ENCODE data around the gene ELN. TPM values are rescaled to one million over a fixed set of nuclear protein-coding genes. Genes with fewer than 3 reads are reported as not detected.

Gene ELN
- total RNA-seq, 1 experiment from 2014 or later, result 65.9 TPM

- Histone ChIP-seq H3K27me3 (replicated peaks; ENCODE audit: insufficient read depth, low read depth, low read length, poor library complexity) (no peaks in the 10 kb centered on the region), H3K4me1 (ENCODE audit: insufficient read depth, low read length, poor library complexity, severe bottlenecking) (no peaks in the 10 kb centered on the region), H3K4me3 (ENCODE audit: low read depth, low read length, poor library complexity, severe bottlenecking) (no peak overlapping the region), H3K27ac (ENCODE audit: low read depth, low read length, poor library complexity, severe bottlenecking) (no peak overlapping the region), H3K36me3 (ENCODE audit: insufficient read depth, low read length, poor library complexity, severe bottlenecking) (no peaks in the 10 kb centered on the region), H3K9me3 (ENCODE audit: low read depth, low read length, poor library complexity, severe bottlenecking) (no peaks in the 10 kb centered on the region)
- no TSS peak for BruUV-seq (replicated peaks)
- intact Hi-C loops (cut with micrococcal nuclease; ENCODE audit: unreplicated experiment), result no loop called here
- TF ChIP-seq EZH2 (IDR thresholded peaks at IDR 0.05; ENCODE audit: borderline replicate concordance, low read depth, low read length, poor library complexity, severe bottlenecking) (no peak), CTCF (conservative IDR thresholded peaks at IDR 0.05; ENCODE audit: low read depth, low read length) (no peak)
- DNase-seq (ENCODE audit: low spot score), result no peak
- POLR2A ChIA-PET (ENCODE audit: low non-redundant PET), result no interaction called here
- CTCF ChIA-PET, result no interaction called here
Observed at GRCh38 chr7:73980206-73980605, 47.8 kb upstream of the ELN start.

- intact Hi-C loops (cut with micrococcal nuclease; ENCODE audit: unreplicated experiment), result no loop called here
- DNase-seq (ENCODE audit: low spot score), result no peak
- ChIA-PET CTCF (no interaction called here), POLR2A (ENCODE audit: low non-redundant PET) (no interaction called here)
- no peaks in the 10 kb centered on the region for H3K36me3 ChIP-seq (ENCODE audit: insufficient read depth, low read length, poor library complexity, severe bottlenecking)
- no peaks in the 10 kb centered on the region for H3K27me3 ChIP-seq (replicated peaks; ENCODE audit: insufficient read depth, low read depth, low read length, poor library complexity)
- no peaks in the 10 kb centered on the region for H3K9me3 ChIP-seq (ENCODE audit: low read depth, low read length, poor library complexity, severe bottlenecking)
- H3K4me1 ChIP-seq (ENCODE audit: insufficient read depth, low read length, poor library complexity, severe bottlenecking), result no peaks in the 10 kb centered on the region
- no peak overlapping the region for H3K27ac ChIP-seq (ENCODE audit: low read depth, low read length, poor library complexity, severe bottlenecking)
- TF ChIP-seq EZH2 (IDR thresholded peaks at IDR 0.05; ENCODE audit: borderline replicate concordance, low read depth, low read length, poor library complexity, severe bottlenecking), result no peak
- no peak for TF ChIP-seq CTCF (conservative IDR thresholded peaks at IDR 0.05; ENCODE audit: low read depth, low read length)
- no TSS peak for BruUV-seq (replicated peaks)
- H3K4me3 ChIP-seq (ENCODE audit: low read depth, low read length, poor library complexity, severe bottlenecking), result no peak overlapping the region
Observed at GRCh38 chr7:73981933-73982332, 46.0 kb upstream of the ELN start.

- H3K27me3 ChIP-seq (replicated peaks; ENCODE audit: insufficient read depth, low read depth, low read length, poor library complexity), result no peaks in the 10 kb centered on the region
- POLR2A ChIA-PET (ENCODE audit: low non-redundant PET), result no interaction called here
- BruUV-seq (replicated peaks), result no TSS peak
- intact Hi-C loops (cut with micrococcal nuclease; ENCODE audit: unreplicated experiment), result no loop called here
- no peaks in the 10 kb centered on the region for H3K4me1 ChIP-seq (ENCODE audit: insufficient read depth, low read length, poor library complexity, severe bottlenecking)
- H3K36me3 ChIP-seq (ENCODE audit: insufficient read depth, low read length, poor library complexity, severe bottlenecking), result no peaks in the 10 kb centered on the region
- H3K9me3 ChIP-seq (ENCODE audit: low read depth, low read length, poor library complexity, severe bottlenecking), result no peaks in the 10 kb centered on the region
- TF ChIP-seq EZH2 (IDR thresholded peaks at IDR 0.05; ENCODE audit: borderline replicate concordance, low read depth, low read length, poor library complexity, severe bottlenecking), result no peak
- no peak for TF ChIP-seq CTCF (conservative IDR thresholded peaks at IDR 0.05; ENCODE audit: low read depth, low read length)
- no peak overlapping the region for H3K27ac ChIP-seq (ENCODE audit: low read depth, low read length, poor library complexity, severe bottlenecking)
- CTCF ChIA-PET, result interaction anchor here (0.6 kb wide), 1 partner anchor 43 kb away, joined by 4 read pairs; no protein-coding TSS in a partner anchor
- DNase-seq (ENCODE audit: low spot score), result no peak
- H3K4me3 ChIP-seq (ENCODE audit: low read depth, low read length, poor library complexity, severe bottlenecking), result no peak overlapping the region
Observed at GRCh38 chr7:73983437-73984164, 44.4 kb upstream of the ELN start.
